Osteocyte (in vitro differentiated cells): Measurements from ENCODE around the gene BFSP1. TPM values are rescaled to one million over a fixed set of nuclear protein-coding genes. Genes with fewer than 3 reads are reported as not detected.

Source experiments
- DNase-seq: peaks from one replicate; pipeline ENCODE4 v3.0.0; 2021; ENCODE audit warnings: mixed read lengths; ENCODE audit not compliant: unreplicated experiment; ENCODE audit errors: extremely low spot score
- H3K27ac Mint-ChIP-seq: one replicate; pipeline ENCODE4 v1.8.0; 2021; ENCODE audit warnings: mild to moderate bottlenecking, mixed read lengths; ENCODE audit not compliant: unreplicated experiment
- H3K27me3 Mint-ChIP-seq: one replicate; pipeline ENCODE4 v1.8.0; 2021; ENCODE audit warnings: mixed read lengths; ENCODE audit not compliant: unreplicated experiment
- H3K36me3 Mint-ChIP-seq: one replicate; pipeline ENCODE4 v1.8.0; 2021; ENCODE audit warnings: mixed read lengths; ENCODE audit not compliant: unreplicated experiment
- H3K4me1 Mint-ChIP-seq: one replicate; pipeline ENCODE4 v1.8.0; 2021; ENCODE audit warnings: mixed read lengths; ENCODE audit not compliant: unreplicated experiment
- H3K4me3 Mint-ChIP-seq: one replicate; pipeline ENCODE4 v1.8.0; 2021; ENCODE audit warnings: mild to moderate bottlenecking, moderate library complexity, mixed read lengths; ENCODE audit not compliant: unreplicated experiment
- H3K9me3 Mint-ChIP-seq: one replicate; pipeline ENCODE4 v1.8.0; 2021; ENCODE audit warnings: mixed read lengths; ENCODE audit not compliant: unreplicated experiment
- total RNA-seq: library from RNA; stranded (reverse); gene quantifications from 2 replicates; pipeline ENCODE4 v1.2.1, GENCODE V29; 2021
- TF ChIP-seq, protein P1 (sequence below): fragments of 200-600 bp; sonication (generic); IDR thresholded peaks from 2 replicates; pipeline ENCODE4 v1.5.0; 2021; ENCODE audit warnings: antibody characterized with exemption, mild to moderate bottlenecking, moderate library complexity

The BFSP1 gene
- total RNA-seq, 1 donor from 2014 or later = 13.8 TPM

DNA sequence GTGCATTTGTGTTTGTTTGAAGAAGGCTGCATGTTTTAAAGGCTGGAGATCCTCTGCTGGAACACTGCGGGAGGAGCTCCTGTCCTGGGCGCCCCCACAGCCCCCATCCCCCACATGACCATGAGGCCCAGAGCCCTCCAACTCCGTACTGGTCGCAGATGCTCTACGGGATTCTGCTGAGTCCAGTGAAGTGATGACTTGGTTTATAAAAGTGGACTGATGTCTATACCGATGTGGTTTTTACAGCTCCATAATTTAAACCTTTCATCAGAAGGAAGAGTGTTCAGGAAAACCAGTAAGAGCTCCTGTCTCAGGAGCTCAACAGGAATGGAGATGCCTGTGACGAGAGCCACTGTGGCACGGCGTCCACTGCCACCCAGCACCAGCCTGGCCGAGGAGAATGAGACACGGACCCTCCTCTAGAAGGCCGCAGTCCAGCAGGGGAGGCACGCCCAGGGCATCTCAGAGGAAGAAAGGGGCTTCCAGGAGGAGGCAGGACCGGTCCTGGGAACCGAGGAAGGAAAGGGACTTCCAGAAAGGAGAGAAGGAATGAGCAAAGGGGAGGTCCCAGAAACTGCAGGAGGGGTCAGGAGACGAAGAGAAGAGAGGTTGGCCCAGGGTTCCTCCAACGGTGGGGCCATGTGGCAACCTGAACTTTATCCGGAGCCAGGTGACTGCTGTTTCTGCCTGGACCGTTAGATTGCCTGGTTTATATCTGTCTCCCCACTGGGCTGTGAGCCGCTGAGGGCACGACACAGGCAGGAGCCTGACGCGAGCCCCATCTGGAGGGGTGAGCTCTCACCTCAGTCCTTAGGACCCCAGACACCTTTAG lies 26.9 kb downstream of the BFSP1 start:
- TF ChIP-seq, protein P1, sequence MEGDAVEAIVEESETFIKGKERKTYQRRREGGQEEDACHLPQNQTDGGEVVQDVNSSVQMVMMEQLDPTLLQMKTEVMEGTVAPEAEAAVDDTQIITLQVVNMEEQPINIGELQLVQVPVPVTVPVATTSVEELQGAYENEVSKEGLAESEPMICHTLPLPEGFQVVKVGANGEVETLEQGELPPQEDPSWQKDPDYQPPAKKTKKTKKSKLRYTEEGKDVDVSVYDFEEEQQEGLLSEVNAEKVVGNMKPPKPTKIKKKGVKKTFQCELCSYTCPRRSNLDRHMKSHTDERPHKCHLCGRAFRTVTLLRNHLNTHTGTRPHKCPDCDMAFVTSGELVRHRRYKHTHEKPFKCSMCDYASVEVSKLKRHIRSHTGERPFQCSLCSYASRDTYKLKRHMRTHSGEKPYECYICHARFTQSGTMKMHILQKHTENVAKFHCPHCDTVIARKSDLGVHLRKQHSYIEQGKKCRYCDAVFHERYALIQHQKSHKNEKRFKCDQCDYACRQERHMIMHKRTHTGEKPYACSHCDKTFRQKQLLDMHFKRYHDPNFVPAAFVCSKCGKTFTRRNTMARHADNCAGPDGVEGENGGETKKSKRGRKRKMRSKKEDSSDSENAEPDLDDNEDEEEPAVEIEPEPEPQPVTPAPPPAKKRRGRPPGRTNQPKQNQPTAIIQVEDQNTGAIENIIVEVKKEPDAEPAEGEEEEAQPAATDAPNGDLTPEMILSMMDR = no peak
- no peaks in the 10 kb centered on the region for H3K36me3 Mint-ChIP-seq
- DNase-seq = no peak
- no peak overlapping the region for H3K27ac Mint-ChIP-seq
- H3K4me3 Mint-ChIP-seq = peak overlapping the region; percentile 80
- no peaks in the 10 kb centered on the region for H3K27me3 Mint-ChIP-seq
- H3K4me1 Mint-ChIP-seq = peaks cover 9% of the 10 kb centered on the region
- no peaks in the 10 kb centered on the region for H3K9me3 Mint-ChIP-seq

DNA sequence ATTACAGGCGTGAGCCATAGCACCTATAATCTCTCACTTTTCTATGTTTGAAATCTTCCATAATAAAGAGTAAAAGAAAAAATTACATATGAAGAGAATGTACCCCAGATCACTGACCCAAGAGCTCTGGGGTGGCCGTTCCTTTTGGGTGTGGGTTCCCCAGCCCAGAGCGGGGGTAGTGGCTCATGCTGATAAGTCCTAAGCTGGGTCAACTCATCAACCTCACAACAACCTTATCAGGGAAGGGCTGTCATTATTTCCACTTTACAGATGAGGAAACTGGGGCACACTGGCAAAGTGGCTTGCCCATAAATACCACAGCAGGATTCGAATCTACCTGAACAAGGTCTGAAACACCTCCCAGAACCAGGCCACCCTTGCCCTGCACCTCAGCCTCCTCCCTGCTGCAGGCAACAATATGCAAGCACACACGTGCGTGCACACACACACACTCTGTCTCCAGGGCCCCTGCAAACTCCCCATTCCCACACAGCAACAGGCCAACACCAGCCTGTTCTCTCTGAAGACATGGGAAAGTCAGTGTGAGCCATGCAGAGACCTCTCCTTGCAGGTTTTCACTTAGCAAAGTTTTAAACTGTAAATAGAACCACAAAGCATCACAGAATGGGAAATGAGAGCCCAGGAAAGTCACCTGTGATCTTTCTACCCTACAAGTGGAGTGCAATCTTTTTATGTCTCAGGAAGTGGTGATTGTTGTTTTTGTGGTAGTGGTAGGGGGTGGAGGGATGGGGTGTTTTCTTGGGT lies 27.7 kb downstream of the BFSP1 start:
- TF ChIP-seq, protein P1 = no peak
- Mint-ChIP-seq H3K27ac (no peak overlapping the region), H3K36me3 (no peaks in the 10 kb centered on the region), H3K4me3 (no peak overlapping the region), H3K4me1 (peaks cover 11% of the 10 kb centered on the region), H3K9me3 (no peaks in the 10 kb centered on the region), H3K27me3 (no peaks in the 10 kb centered on the region)
- DNase-seq = no peak

DNA sequence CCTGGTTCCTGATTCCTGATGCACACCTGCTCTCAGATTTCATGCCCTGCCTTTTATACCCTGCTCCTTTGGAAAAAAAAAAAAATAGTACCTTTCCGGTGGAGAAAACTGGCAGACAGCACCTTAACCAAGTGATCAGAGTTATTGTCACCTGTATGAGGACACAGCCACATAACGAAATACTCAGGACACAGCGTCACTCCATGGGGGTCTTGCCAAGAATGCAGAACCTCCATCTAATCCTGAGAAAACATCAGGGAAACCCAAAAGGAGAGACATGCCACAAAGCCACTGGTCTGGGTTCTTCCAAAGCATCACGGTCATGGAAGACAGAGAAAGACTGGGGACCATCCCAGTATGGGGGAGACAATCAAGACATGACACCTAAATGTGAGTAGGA lies 29.1 kb downstream of the BFSP1 start:
- Mint-ChIP-seq H3K9me3 (no peaks in the 10 kb centered on the region), H3K4me1 (peaks cover 17% of the 10 kb centered on the region), H3K36me3 (no peaks in the 10 kb centered on the region), H3K4me3 (no peak overlapping the region), H3K27ac (no peak overlapping the region), H3K27me3 (no peaks in the 10 kb centered on the region)
- peak; percentile 30 for DNase-seq
- TF ChIP-seq, protein P1 = no peak

DNA sequence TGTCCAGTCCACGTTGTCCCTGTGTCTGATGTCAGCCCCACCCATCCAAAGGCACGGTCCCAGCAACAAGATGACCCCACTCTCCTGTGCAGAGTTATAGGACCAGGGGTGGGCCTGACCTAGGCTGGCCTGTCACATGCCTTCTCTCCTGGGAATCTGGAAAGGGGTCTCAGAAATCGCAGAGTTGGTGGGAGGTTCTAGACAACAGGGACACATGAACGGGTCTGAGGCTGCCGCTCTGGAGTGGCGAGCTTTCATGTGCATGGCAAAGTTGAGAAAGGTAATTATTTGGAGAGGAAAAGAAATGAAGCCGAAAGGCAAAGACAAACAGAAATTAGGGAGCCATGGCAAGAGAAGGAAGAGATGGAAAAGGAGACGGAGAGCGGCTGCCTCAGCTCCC lies 29.5 kb downstream of the BFSP1 start:
- H3K27me3 Mint-ChIP-seq = no peaks in the 10 kb centered on the region
- H3K4me1 Mint-ChIP-seq = peaks cover 17% of the 10 kb centered on the region
- H3K9me3 Mint-ChIP-seq = no peaks in the 10 kb centered on the region
- DNase-seq = peak; percentile 48
- no peak overlapping the region for H3K4me3 Mint-ChIP-seq
- TF ChIP-seq, protein P1 = no peak
- no peaks in the 10 kb centered on the region for H3K36me3 Mint-ChIP-seq
- H3K27ac Mint-ChIP-seq = no peak overlapping the region

DNA sequence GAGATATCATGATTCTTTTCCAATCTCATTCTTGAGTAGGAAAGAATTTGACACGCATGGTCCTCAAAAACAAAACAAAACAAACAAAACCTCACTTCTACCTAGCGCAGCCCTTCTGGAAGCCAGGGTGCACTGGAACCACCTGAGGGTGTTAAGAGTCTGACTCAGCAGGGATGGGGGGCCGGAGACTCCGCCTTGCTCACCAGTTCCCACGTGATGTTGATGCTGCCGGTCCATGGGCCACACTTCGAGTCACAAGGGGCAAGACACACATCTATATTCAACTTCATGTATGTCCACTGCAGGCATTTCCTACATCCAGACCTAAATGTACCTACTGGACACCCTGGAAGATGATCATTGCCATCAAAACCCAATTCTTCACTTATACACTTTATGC lies 30.4 kb downstream of the BFSP1 start:
- Mint-ChIP-seq H3K4me3 (no peak overlapping the region), H3K27me3 (no peaks in the 10 kb centered on the region), H3K9me3 (no peaks in the 10 kb centered on the region), H3K36me3 (no peaks in the 10 kb centered on the region), H3K27ac (no peak overlapping the region), H3K4me1 (peaks cover 17% of the 10 kb centered on the region)
- peak; percentile 54 for DNase-seq
- TF ChIP-seq, protein P1 = no peak
